PC-9 (cell line): Measurements from ENCODE around the gene CD200. TPM values are rescaled to one million over a fixed set of nuclear protein-coding genes. Genes with fewer than 3 reads are reported as not detected.

ENCODE experiments used
- BruUV-seq: library from RNA; stranded (reverse); fragments of 400-500 nt; replicated peaks from 2 replicates; lab custom pipeline; 2021; lab: Mats Ljungman, UMichigan
- CTCF ChIA-PET: fragments of 300-600 bp; sonication (Branson Sonifier 250); formaldehyde crosslinking; loops from one replicate; lab custom pipeline; 2022; ENCODE audit warnings: antibody characterized with exemption; lab: Charles Lee
- POLR2A ChIA-PET: fragments of 300-600 bp; sonication (Branson Sonifier 250); formaldehyde crosslinking; loops from one replicate; lab custom pipeline; 2022; ENCODE audit warnings: antibody characterized with exemption; ENCODE audit not compliant: unreplicated experiment; lab: Charles Lee
- DNase-seq, 2 experiments: peaks; one replicate each; pipeline versions ENCODE4 v3.0.0 to v3.0.0-alpha.2; 2015 to 2022; ENCODE audit warnings: mixed read lengths in 1 of 2
- H2AFZ ChIP-seq: fragments of 200-600 bp; sonication (generic); 2 replicates; pipeline ENCODE4 v1.8.1; 2017; ENCODE audit warnings: antibody characterized with exemption
- H3F3A ChIP-seq: fragments of 200-600 bp; sonication (generic); 2 replicates; pipeline ENCODE4 v1.8.1; 2017; ENCODE audit warnings: antibody characterized with exemption, mild to moderate bottlenecking, low read depth; ENCODE audit not compliant: insufficient read depth
- H3K27ac ChIP-seq: fragments of 200-600 bp; sonication (generic); 2 replicates; pipeline ENCODE4 v1.6.1; 2016; ENCODE audit warnings: mixed run types
- H3K27me3 ChIP-seq: fragments of 200-600 bp; sonication (generic); 2 replicates; pipeline ENCODE4 v1.6.1; 2016; ENCODE audit warnings: low read depth, mixed run types; ENCODE audit not compliant: insufficient read depth
- H3K36me3 ChIP-seq: fragments of 200-600 bp; sonication (generic); 2 replicates; pipeline ENCODE4 v1.6.1; 2016; ENCODE audit warnings: low read depth, mixed run types
- H3K4me1 ChIP-seq: fragments of 200-600 bp; sonication (generic); replicated peaks from 2 replicates; pipeline ENCODE4 v1.6.1; 2016; ENCODE audit warnings: mixed run types; ENCODE audit not compliant: insufficient read depth
- H3K4me2 ChIP-seq: fragments of 200-600 bp; sonication (generic); 2 replicates; pipeline ENCODE4 v1.6.1; 2017; ENCODE audit warnings: mixed run types
- H3K4me3 ChIP-seq: fragments of 200-600 bp; sonication (generic); 2 replicates; pipeline ENCODE4 v1.6.1; 2016; ENCODE audit warnings: mixed run types
- H3K79me2 ChIP-seq: fragments of 200-600 bp; sonication (generic); 2 replicates; pipeline ENCODE4 v1.6.1; 2017; ENCODE audit warnings: low read depth, mixed run types
- H3K9me2 ChIP-seq: fragments of 200-600 bp; sonication (generic); 2 replicates; pipeline ENCODE4 v1.8.1; 2017; ENCODE audit warnings: mild to moderate bottlenecking; ENCODE audit not compliant: insufficient read depth
- H3K9me3 ChIP-seq: fragments of 200-600 bp; sonication (generic); 2 replicates; pipeline ENCODE4 v1.8.1; 2016; ENCODE audit warnings: low read depth; ENCODE audit not compliant: insufficient read depth
- H4K20me1 ChIP-seq: fragments of 200-600 bp; sonication (generic); 2 replicates; pipeline ENCODE4 v1.8.1; 2017; ENCODE audit not compliant: insufficient read depth
- CTCF ChIP-seq: fragments of 200-600 bp; sonication (generic); conservative IDR thresholded peaks from 2 replicates; pipeline ENCODE4 v1.6.1; 2017; ENCODE audit warnings: mixed run types, antibody characterized with exemption, mild to moderate bottlenecking, moderate library complexity
- EZH2 ChIP-seq: fragments of 200-600 bp; sonication (generic); IDR thresholded peaks from 2 replicates; pipeline ENCODE4 v1.8.0; 2017; ENCODE audit warnings: antibody characterized with exemption, low read depth
- intact Hi-C: fragments of 100-400 bp; cut with micrococcal nuclease; formaldehyde crosslinking; loops from one replicate; pipeline ENCODE4 v1.10.0; 2022; ENCODE audit not compliant: unreplicated experiment
- total RNA-seq: library from RNA; stranded (reverse); gene quantifications from 2 replicates; pipeline ENCODE4 v1.2.3, GENCODE V29; 2021

The CD200 gene
- total RNA-seq, 1 experiment from 2014 or later, result 4.0 TPM

DNA sequence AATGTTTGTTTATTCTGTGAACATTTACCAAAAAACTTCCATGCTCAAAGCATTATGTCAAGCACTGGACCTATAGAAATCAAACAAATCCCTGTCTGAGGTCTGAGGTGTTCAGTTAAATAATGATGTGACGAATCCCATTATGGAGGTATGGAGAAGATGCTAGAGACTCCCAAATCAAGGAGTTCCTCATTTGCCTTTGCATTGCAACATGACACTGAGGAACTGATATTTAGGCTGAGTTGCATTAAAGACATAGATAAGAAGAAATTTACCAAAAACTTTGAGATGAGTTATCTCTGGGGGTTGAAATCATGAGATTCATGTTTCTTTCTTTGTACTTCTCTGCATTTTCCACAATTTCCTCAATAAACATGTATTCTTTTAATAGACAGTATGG, 16.0 kb downstream of the CD200 start:
- BruUV-seq, result no TSS peak
- TF ChIP-seq EZH2 (no peak), CTCF (no peak)
- no peaks in the 10 kb centered on the region for H3K9me2 ChIP-seq
- no peaks in the 10 kb centered on the region for H3F3A ChIP-seq
- no peaks in the 10 kb centered on the region for H3K9me3 ChIP-seq
- no peak overlapping the region for H3K27ac ChIP-seq
- H3K4me2 ChIP-seq, result no peak overlapping the region
- no peaks in the 10 kb centered on the region for H4K20me1 ChIP-seq
- ChIA-PET CTCF (no interaction called here), POLR2A (no interaction called here)
- H2AFZ ChIP-seq, result no peak overlapping the region
- no peaks in the 10 kb centered on the region for H3K27me3 ChIP-seq
- no peak for DNase-seq
- H3K79me2 ChIP-seq, result no peaks in the 10 kb centered on the region
- no peak overlapping the region for H3K4me3 ChIP-seq
- intact Hi-C loops, result no loop called here
- no peaks in the 10 kb centered on the region for H3K4me1 ChIP-seq
- H3K36me3 ChIP-seq, result no peaks in the 10 kb centered on the region

GRCh38 chr3:112349557-112349956, 16.6 kb downstream of the CD200 start:
- ChIA-PET CTCF (no interaction called here), POLR2A (no interaction called here)
- Histone ChIP-seq H3K4me3 (no peak overlapping the region), H2AFZ (no peak overlapping the region), H3K36me3 (no peaks in the 10 kb centered on the region), H3K4me2 (no peak overlapping the region), H3K27ac (no peak overlapping the region), H3K79me2 (no peaks in the 10 kb centered on the region), H3K9me2 (no peaks in the 10 kb centered on the region), H4K20me1 (no peaks in the 10 kb centered on the region), H3K27me3 (no peaks in the 10 kb centered on the region), H3K9me3 (no peaks in the 10 kb centered on the region), H3K4me1 (no peaks in the 10 kb centered on the region), H3F3A (no peaks in the 10 kb centered on the region)
- BruUV-seq, result no TSS peak
- no peak for TF ChIP-seq EZH2
- TF ChIP-seq CTCF, result no peak
- intact Hi-C loops, result no loop called here
- DNase-seq, result no peak

DNA sequence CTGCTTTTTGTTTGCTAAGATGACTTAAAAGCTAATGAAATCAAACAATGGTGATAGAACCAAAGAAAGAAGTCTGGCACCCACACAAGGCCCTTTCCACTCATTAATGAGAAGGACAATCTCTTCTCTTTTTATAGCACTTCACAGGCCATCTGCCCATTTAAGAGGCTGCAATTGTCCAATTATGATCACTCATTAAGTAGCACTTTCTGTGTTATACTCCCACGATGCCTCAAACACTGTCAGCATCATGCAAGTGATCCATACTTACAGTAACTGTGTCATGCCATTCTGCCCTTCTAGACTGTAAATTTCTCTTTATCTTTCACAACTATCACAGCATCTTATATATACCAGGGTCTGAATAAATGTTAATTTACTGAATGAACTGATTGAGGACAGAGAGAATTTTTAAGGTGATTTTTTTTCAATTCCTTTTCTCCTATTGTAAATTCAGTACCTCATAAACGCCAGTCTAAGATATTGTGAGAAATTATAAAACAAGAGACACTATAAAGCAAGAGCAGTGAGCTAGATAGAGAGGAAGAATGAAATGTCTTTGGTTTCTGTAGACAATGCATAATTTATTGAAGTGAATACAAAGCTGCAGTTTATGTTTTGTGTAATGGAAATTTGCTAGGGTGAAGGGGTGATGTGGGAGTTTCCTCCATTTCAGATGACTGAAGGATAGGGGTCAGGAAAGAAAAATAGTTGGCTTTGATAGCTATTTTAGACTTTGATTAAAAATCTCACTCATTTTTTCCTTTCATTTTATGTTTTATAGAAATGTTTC, 17.3 kb downstream of the CD200 start:
- H3K9me3 ChIP-seq, result no peaks in the 10 kb centered on the region
- TF ChIP-seq EZH2, result no peak
- TF ChIP-seq CTCF, result no peak
- CTCF ChIA-PET, result no interaction called here
- no peak overlapping the region for H3K27ac ChIP-seq
- H3K9me2 ChIP-seq, result no peaks in the 10 kb centered on the region
- no TSS peak for BruUV-seq
- no peak overlapping the region for H2AFZ ChIP-seq
- no peaks in the 10 kb centered on the region for H3K27me3 ChIP-seq
- no peak overlapping the region for H3K4me2 ChIP-seq
- H4K20me1 ChIP-seq, result no peaks in the 10 kb centered on the region
- no peaks in the 10 kb centered on the region for H3K79me2 ChIP-seq
- POLR2A ChIA-PET, result no interaction called here
- no peak for DNase-seq
- H3K4me1 ChIP-seq, result no peaks in the 10 kb centered on the region
- H3K4me3 ChIP-seq, result no peak overlapping the region
- intact Hi-C loops, result no loop called here
- H3F3A ChIP-seq, result no peaks in the 10 kb centered on the region
- no peaks in the 10 kb centered on the region for H3K36me3 ChIP-seq
